HepG2 (cell line): ENCODE results near the gene DCLRE1B. TPM values are rescaled to one million over a fixed set of nuclear protein-coding genes. Genes with fewer than 3 reads are reported as not detected.

Experiments used
- ATAC-seq: fragments of 200-7000 bp; cut with Tn5 transposase; 3 replicates; pipeline ENCODE4 v1.9.1; 2020; ENCODE audit warnings: mild to moderate bottlenecking, moderate library complexity
- BruUV-seq: library from RNA; stranded (reverse); fragments of 400-500 nt; replicated peaks from 2 replicates; lab custom pipeline; 2021; lab: Mats Ljungman, UMichigan
- CTCF ChIA-PET: fragments of 300-600 bp; formaldehyde crosslinking; extraction: SDS; loops from one replicate; lab custom pipeline; 2021; ENCODE audit warnings: low total read pairs, inconsistent platforms, low intra/inter-chr PET ratio; lab: Yijun Ruan, JAX
- POLR2A ChIA-PET: fragments of 350-600 bp; sonication (Branson Sonifier 250); formaldehyde crosslinking; loops from one replicate; lab custom pipeline; 2020; ENCODE audit warnings: antibody characterized with exemption, inconsistent platforms; lab: Yijun Ruan, JAX
- DNase-seq: peaks from one replicate; pipeline ENCODE4 v3.0.0-alpha.2; 2015; ENCODE audit warnings: low spot score
- FAIRE-seq: peaks from 3 replicates; lab custom pipeline; 2011; peaks lifted over from hg19 to GRCh38; lab: Jason Lieb, UNC
- H2AFZ ChIP-seq: one replicate; pipeline ENCODE4 v1.6.1; 2011; ENCODE audit warnings: low read length, inconsistent platforms
- H3K27ac ChIP-seq: fragments of 300-600 bp; 3 replicates; pipeline ENCODE4 v1.8.0; 2011; ENCODE audit warnings: mixed run types, mild to moderate bottlenecking, mixed read lengths, low read length, inconsistent platforms; ENCODE audit not compliant: insufficient read depth; ENCODE audit errors: extremely low read length
- H3K27me3 ChIP-seq, 2 experiments: fragments of 200-600 bp in 1 of 2; 2 replicates in 1 of 2; 3 replicates in 1 of 2; pipeline versions ENCODE4 v1.6.0 to v1.8.0; 2011; ENCODE audit warnings: low read length in 2 of 2, mild to moderate bottlenecking in 2 of 2, moderate library complexity in 2 of 2, inconsistent platforms in 1 of 2; ENCODE audit not compliant: insufficient read depth in 2 of 2, control insufficient read depth in 1 of 2
- H3K36me3 ChIP-seq, 2 experiments: fragments of 200-600 bp in 1 of 2; replicated peaks in 1 of 2; 2 replicates in 1 of 2; 3 replicates in 1 of 2; pipeline versions ENCODE4 v1.5.1 to v1.8.0; 2011; ENCODE audit warnings: low read length in 2 of 2, inconsistent platforms in 1 of 2; ENCODE audit not compliant: insufficient read depth in 2 of 2, control insufficient read depth in 1 of 2
- H3K4me1 ChIP-seq: 2 replicates; pipeline ENCODE4 v1.5.1; 2012; ENCODE audit warnings: low read length, inconsistent platforms; ENCODE audit not compliant: insufficient read depth
- H3K4me2 ChIP-seq: 2 replicates; pipeline ENCODE4 v1.6.0; 2011; ENCODE audit warnings: low read depth, low read length, inconsistent platforms
- H3K4me3 ChIP-seq, 3 experiments: fragments of 200-600 bp in 1 of 3; sonication (generic), shearing (Covaris generic) in 1 of 3; replicated peaks in 1 of 3; 2 replicates each; pipeline ENCODE4 v1.5.1; 2011 to 2016; ENCODE audit warnings: low read length in 3 of 3, inconsistent platforms in 2 of 3, low read depth in 2 of 3, mild to moderate bottlenecking in 2 of 3, control low read depth in 1 of 3, mixed read lengths in 1 of 3; ENCODE audit not compliant: insufficient read depth in 1 of 3
- H3K79me2 ChIP-seq: one replicate; pipeline ENCODE4 v1.6.1; 2011; ENCODE audit warnings: low read length, inconsistent platforms; ENCODE audit not compliant: insufficient read depth
- H3K9ac ChIP-seq: 2 replicates; pipeline ENCODE4 v1.6.0; 2011; ENCODE audit warnings: mild to moderate bottlenecking, low read depth, low read length, inconsistent platforms; ENCODE audit not compliant: insufficient read depth
- H3K9me3 ChIP-seq: 2 replicates; pipeline ENCODE4 v1.5.1; 2012; ENCODE audit warnings: mild to moderate bottlenecking, low read length
- H4K20me1 ChIP-seq: 2 replicates; pipeline ENCODE4 v1.6.0; 2011; ENCODE audit warnings: inconsistent platforms, mild to moderate bottlenecking, low read length, moderate library complexity; ENCODE audit not compliant: insufficient read depth
- AHR ChIP-seq: IDR thresholded peaks from 2 replicates; pipeline ENCODE4 v1.6.1; 2018; ENCODE audit warnings: missing genetic modification reagents, missing compliant biosample characterization
- HNF4G ChIP-seq, 2 experiments: sonication (generic) in 1 of 2; formaldehyde crosslinking in 1 of 2; IDR thresholded peaks; 2 replicates each; pipeline versions ENCODE4 v1.4.0 to v1.6.1; 2011 to 2020; ENCODE audit warnings: borderline replicate concordance in 2 of 2, low read depth in 2 of 2, mild to moderate bottlenecking in 2 of 2, low read length in 1 of 2, missing genetic modification reagents in 1 of 2, moderate library complexity in 1 of 2
- HNRNPUL1 ChIP-seq: fragments of 200-400 bp; formaldehyde crosslinking; IDR thresholded peaks from 2 replicates; pipeline ENCODE4 v1.6.1; 2017; ENCODE audit warnings: low read depth, mild to moderate bottlenecking, low read length, moderate library complexity
- PCBP1 ChIP-seq: fragments of 200-400 bp; formaldehyde crosslinking; IDR thresholded peaks from 2 replicates; pipeline ENCODE4 v1.6.1; 2017; ENCODE audit warnings: mild to moderate bottlenecking, low read depth, low read length, borderline replicate concordance
- RBFOX2 ChIP-seq: fragments of 200-400 bp; formaldehyde crosslinking; IDR thresholded peaks from 2 replicates; pipeline ENCODE4 v1.6.1; 2017; ENCODE audit warnings: low read depth, mild to moderate bottlenecking, low read length
- TRIM24 ChIP-seq: sonication (generic); formaldehyde crosslinking; IDR thresholded peaks from 2 replicates; pipeline ENCODE4 v1.8.0; 2022; ENCODE audit warnings: mild to moderate bottlenecking, missing genetic modification reagents
- ZNF30 ChIP-seq: sonication (generic); formaldehyde crosslinking; IDR thresholded peaks from 2 replicates; pipeline ENCODE4 v1.5.0; 2020; ENCODE audit warnings: mild to moderate bottlenecking, missing genetic modification reagents
- ZNF317 ChIP-seq: sonication (generic); formaldehyde crosslinking; IDR thresholded peaks from 2 replicates; pipeline ENCODE4 v1.5.0; 2020; ENCODE audit warnings: mild to moderate bottlenecking, missing genetic modification reagents
- ZNF510 ChIP-seq: sonication (generic); formaldehyde crosslinking; IDR thresholded peaks from 2 replicates; pipeline ENCODE4 v1.4.0; 2020; ENCODE audit warnings: low read depth, mild to moderate bottlenecking, missing genetic modification reagents
- ZNF549 ChIP-seq: sonication (generic); formaldehyde crosslinking; IDR thresholded peaks from 2 replicates; pipeline ENCODE4 v1.5.0; 2020; ENCODE audit warnings: missing genetic modification reagents
- WGBS: methylation state at CpG from one replicate; pipeline ENCODE4 v1.1.6; 2017; ENCODE audit warnings: low lambda C conversion rate; 5-methylcytosine and 5-hydroxymethylcytosine counted together
- in situ Hi-C: cut with HindIII; loops from 2 replicates; pipeline ENCODE4 v1.10.0; 2017; ENCODE audit warnings: low pct_unique_long_range_greater_than_20kb; ENCODE audit not compliant: extremely low pct_ligation_motif_present
- intact Hi-C: fragments of 100-400 bp; cut with micrococcal nuclease; formaldehyde crosslinking; loops from one replicate; pipeline ENCODE4 v1.10.0; 2022; ENCODE audit not compliant: unreplicated experiment
- polyA plus RNA-seq, 8 experiments: library from polyadenylated mRNA; depleted of rRNA in 3 of 8; stranded (reverse) in 7 of 8; unstranded in 1 of 8; fragments of >200 nt; fragmentation: Illumina TruSeq in 4 of 8; extraction: Trizol in 4 of 8; gene quantifications; 2 replicates each; pipeline versions ENCODE4 v1.2.1 to v1.2.3, GENCODE V29; 2011 to 2016; ENCODE audit warnings: low read depth in 4 of 8, missing spikeins in 1 of 8, mixed read lengths in 1 of 8; ENCODE audit not compliant: insufficient read depth in 1 of 8
- total RNA-seq, 5 experiments: library from RNA; depleted of rRNA; stranded (reverse); fragments of >200 nt; fragmentation: Illumina TruSeq; extraction: Trizol; gene quantifications; 2 replicates each; pipeline ENCODE4 v1.2.3, GENCODE V29; 2016; ENCODE audit warnings: low read depth in 1 of 5
- TF ChIP-seq, protein P1 (sequence below): sonication (generic); formaldehyde crosslinking; IDR thresholded peaks from 2 replicates; pipeline ENCODE4 v1.5.0; 2020; ENCODE audit warnings: missing genetic modification reagents
- TF ChIP-seq, protein P2 (sequence below): IDR thresholded peaks from 2 replicates; pipeline ENCODE4 v1.6.1; 2018; ENCODE audit warnings: missing genetic modification reagents
- TF ChIP-seq, protein P3 (sequence below): sonication (generic); formaldehyde crosslinking; IDR thresholded peaks from 2 replicates; pipeline ENCODE4 v1.5.0; 2020; ENCODE audit warnings: mild to moderate bottlenecking, missing genetic modification reagents, borderline replicate concordance
- TF ChIP-seq, protein P4 (sequence below): sonication (generic); formaldehyde crosslinking; IDR thresholded peaks from 2 replicates; pipeline ENCODE4 v1.5.0; 2020; ENCODE audit warnings: mild to moderate bottlenecking, missing genetic modification reagents, borderline replicate concordance

Gene DCLRE1B
- total and polyA plus RNA-seq, 2 of the 13 experiments (the other 11 are each of a cell fraction or from before 2014, with no cell fraction given): 2.7 to 8.0 TPM

DNA sequence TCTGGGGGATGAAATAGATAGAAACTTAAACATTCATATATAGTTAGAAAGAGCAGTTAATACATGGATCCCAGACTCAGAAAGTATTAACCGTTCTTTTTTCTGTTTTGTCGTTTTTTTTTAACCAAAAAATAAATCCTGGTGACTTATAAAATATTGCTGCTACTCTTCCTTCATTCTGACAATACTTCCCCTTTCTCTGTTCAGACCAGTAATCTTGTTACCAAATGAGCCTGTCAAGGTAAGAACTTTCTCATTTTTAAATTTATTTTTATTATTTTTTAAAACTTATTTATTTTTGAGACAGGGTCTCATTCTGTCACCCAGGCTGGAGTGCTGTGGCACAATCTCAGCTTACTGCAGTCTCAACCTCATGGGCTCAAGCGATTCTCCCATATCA is 47.4 kb upstream of the DCLRE1B start (continued):
- TF ChIP-seq, protein P1, sequence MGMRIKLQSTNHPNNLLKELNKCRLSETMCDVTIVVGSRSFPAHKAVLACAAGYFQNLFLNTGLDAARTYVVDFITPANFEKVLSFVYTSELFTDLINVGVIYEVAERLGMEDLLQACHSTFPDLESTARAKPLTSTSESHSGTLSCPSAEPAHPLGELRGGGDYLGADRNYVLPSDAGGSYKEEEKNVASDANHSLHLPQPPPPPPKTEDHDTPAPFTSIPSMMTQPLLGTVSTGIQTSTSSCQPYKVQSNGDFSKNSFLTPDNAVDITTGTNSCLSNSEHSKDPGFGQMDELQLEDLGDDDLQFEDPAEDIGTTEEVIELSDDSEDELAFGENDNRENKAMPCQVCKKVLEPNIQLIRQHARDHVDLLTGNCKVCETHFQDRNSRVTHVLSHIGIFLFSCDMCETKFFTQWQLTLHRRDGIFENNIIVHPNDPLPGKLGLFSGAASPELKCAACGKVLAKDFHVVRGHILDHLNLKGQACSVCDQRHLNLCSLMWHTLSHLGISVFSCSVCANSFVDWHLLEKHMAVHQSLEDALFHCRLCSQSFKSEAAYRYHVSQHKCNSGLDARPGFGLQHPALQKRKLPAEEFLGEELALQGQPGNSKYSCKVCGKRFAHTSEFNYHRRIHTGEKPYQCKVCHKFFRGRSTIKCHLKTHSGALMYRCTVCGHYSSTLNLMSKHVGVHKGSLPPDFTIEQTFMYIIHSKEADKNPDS (CRISPR knock-in tag): no peak
- no peak for TF ChIP-seq RBFOX2
- TF ChIP-seq, protein P2, sequence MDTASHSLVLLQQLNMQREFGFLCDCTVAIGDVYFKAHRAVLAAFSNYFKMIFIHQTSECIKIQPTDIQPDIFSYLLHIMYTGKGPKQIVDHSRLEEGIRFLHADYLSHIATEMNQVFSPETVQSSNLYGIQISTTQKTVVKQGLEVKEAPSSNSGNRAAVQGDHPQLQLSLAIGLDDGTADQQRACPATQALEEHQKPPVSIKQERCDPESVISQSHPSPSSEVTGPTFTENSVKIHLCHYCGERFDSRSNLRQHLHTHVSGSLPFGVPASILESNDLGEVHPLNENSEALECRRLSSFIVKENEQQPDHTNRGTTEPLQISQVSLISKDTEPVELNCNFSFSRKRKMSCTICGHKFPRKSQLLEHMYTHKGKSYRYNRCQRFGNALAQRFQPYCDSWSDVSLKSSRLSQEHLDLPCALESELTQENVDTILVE (CRISPR knock-in tag): no peak
- TF ChIP-seq ZNF317: no peak

DNA sequence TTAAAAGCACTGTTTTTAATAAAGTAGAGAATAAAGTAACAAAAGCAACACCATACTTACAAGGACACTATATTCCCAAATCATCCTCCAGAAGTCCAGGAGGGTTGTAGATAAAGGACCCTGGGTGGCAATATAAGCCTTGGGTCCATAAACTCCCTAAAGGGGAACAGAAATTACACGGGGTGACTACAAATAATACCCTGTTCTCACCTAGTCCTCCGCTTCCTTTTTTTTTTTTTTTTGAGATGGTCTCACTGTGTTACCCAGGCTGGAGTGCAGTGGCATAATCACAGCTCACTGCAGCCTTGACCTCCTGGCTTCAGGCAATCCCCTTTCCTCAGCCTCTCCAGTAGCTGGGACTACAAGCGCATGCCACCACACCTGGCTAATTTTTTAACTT is 46.7 kb upstream of the DCLRE1B start:
- Histone ChIP-seq H3K9ac (no peak overlapping the region), H3K4me3 (no peak overlapping the region), H3K4me1 (peaks cover 14% of the 10 kb centered on the region), H3K27ac (no peak overlapping the region), H3K27me3 (no peaks in the 10 kb centered on the region; a peak in 1 of 5 replicates), H4K20me1 (no peaks in the 10 kb centered on the region), H3K36me3 (no peaks in the 10 kb centered on the region), H3K9me3 (no peaks in the 10 kb centered on the region), H3K4me2 (no peak overlapping the region), H3K79me2 (no peaks in the 10 kb centered on the region), H2AFZ (no peak overlapping the region)
- ChIA-PET CTCF (no interaction called here), POLR2A (no interaction called here)
- no TSS peak for BruUV-seq
- no peak for ATAC-seq
- FAIRE-seq: no peak
- intact Hi-C loops: no loop called here
- WGBS: 38% methylated on average over 3 of the region's 3 CpGs
- no peak for DNase-seq
- in situ Hi-C loops: no loop called here
- TF ChIP-seq PCBP1: no peak
- TF ChIP-seq TRIM24 (CRISPR knock-in tag): no peak
- no peak for TF ChIP-seq ZNF30 (CRISPR knock-in tag)
- no peak for TF ChIP-seq HNF4G (IDR thresholded peaks at IDR 0.05; ENCODE audit: borderline replicate concordance, low read depth, low read length)
- TF ChIP-seq HNF4G (CRISPR knock-in tag; IDR thresholded peaks at IDR 0.05; ENCODE audit: borderline replicate concordance, low read depth): no peak
- TF ChIP-seq ZNF510 (CRISPR knock-in tag): no peak
- TF ChIP-seq AHR: no peak
- TF ChIP-seq, protein P3, sequence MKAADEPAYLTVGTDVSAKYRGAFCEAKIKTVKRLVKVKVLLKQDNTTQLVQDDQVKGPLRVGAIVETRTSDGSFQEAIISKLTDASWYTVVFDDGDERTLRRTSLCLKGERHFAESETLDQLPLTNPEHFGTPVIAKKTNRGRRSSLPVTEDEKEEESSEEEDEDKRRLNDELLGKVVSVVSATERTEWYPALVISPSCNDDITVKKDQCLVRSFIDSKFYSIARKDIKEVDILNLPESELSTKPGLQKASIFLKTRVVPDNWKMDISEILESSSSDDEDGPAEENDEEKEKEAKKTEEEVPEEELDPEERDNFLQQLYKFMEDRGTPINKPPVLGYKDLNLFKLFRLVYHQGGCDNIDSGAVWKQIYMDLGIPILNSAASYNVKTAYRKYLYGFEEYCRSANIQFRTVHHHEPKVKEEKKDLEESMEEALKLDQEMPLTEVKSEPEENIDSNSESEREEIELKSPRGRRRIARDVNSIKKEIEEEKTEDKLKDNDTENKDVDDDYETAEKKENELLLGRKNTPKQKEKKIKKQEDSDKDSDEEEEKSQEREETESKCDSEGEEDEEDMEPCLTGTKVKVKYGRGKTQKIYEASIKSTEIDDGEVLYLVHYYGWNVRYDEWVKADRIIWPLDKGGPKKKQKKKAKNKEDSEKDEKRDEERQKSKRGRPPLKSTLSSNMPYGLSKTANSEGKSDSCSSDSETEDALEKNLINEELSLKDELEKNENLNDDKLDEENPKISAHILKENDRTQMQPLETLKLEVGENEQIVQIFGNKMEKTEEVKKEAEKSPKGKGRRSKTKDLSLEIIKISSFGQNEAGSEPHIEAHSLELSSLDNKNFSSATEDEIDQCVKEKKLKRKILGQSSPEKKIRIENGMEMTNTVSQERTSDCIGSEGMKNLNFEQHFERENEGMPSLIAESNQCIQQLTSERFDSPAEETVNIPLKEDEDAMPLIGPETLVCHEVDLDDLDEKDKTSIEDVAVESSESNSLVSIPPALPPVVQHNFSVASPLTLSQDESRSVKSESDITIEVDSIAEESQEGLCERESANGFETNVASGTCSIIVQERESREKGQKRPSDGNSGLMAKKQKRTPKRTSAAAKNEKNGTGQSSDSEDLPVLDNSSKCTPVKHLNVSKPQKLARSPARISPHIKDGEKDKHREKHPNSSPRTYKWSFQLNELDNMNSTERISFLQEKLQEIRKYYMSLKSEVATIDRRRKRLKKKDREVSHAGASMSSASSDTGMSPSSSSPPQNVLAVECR (CRISPR knock-in tag): no peak
- TF ChIP-seq ZNF549: no peak
- TF ChIP-seq HNRNPUL1: no peak
- TF ChIP-seq, protein P4, sequence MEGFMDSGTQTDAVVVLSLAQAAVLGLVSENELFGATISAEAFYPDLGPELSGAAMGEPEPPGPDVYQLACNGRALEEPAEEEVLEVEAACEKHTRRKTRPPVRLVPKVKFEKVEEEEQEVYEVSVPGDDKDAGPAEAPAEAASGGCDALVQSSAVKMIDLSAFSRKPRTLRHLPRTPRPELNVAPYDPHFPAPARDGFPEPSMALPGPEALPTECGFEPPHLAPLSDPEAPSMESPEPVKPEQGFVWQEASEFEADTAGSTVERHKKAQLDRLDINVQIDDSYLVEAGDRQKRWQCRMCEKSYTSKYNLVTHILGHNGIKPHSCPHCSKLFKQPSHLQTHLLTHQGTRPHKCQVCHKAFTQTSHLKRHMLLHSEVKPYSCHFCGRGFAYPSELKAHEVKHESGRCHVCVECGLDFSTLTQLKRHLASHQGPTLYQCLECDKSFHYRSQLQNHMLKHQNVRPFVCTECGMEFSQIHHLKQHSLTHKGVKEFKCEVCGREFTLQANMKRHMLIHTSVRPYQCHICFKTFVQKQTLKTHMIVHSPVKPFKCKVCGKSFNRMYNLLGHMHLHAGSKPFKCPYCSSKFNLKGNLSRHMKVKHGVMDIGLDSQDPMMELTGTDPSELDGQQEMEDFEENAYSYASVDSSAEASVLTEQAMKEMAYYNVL (CRISPR knock-in tag): no peak
